Central memory CD8-positive, alpha-beta T cell (primary cell): ENCODE results near the gene ELAPOR2.
A peak's percentile ranks its signal among the peaks of the same experiment; 100 is the strongest.
"Not testable (repeated sequence)": the region's sequence is repeated elsewhere in the genome, so short reads cannot be mapped to it uniquely, and the experiment has no call there.

Experiments
- ATAC-seq: fragments of 150-1000 bp; cut with Tn5 transposase; replicated peaks from 2 replicates; pipeline ENCODE4 v1.10.0; 2022; ENCODE audit warnings: mild to moderate bottlenecking, moderate FRiP score, moderate number of reproducible peaks; ENCODE audit not compliant: poor library complexity, severe bottlenecking; ENCODE audit errors: extremely low read depth
- DNase-seq, 2 donors: peaks; one replicate each; pipeline ENCODE4 v3.0.0; 2021; ENCODE audit warnings: low spot score in 2 of 2
- H3K27ac Mint-ChIP-seq: one replicate; pipeline ENCODE4 v1.8.0; 2022; ENCODE audit warnings: low read depth, mild to moderate bottlenecking, moderate library complexity, mixed read lengths
- H3K27me3 Mint-ChIP-seq: one replicate; pipeline ENCODE4 v1.8.0; 2022; ENCODE audit warnings: mixed read lengths
- H3K36me3 Mint-ChIP-seq: one replicate; pipeline ENCODE4 v1.8.0; 2022; ENCODE audit warnings: mild to moderate bottlenecking, moderate library complexity, mixed read lengths; ENCODE audit not compliant: insufficient read depth
- H3K4me1 Mint-ChIP-seq: one replicate; pipeline ENCODE4 v1.8.0; 2022; ENCODE audit warnings: mixed read lengths
- H3K4me3 Mint-ChIP-seq: one replicate; pipeline ENCODE4 v1.8.0; 2022; ENCODE audit warnings: mild to moderate bottlenecking, moderate library complexity, mixed read lengths
- H3K9me3 Mint-ChIP-seq: one replicate; pipeline ENCODE4 v1.8.0; 2022; ENCODE audit warnings: mixed read lengths

ELAPOR2 gene, protein sequence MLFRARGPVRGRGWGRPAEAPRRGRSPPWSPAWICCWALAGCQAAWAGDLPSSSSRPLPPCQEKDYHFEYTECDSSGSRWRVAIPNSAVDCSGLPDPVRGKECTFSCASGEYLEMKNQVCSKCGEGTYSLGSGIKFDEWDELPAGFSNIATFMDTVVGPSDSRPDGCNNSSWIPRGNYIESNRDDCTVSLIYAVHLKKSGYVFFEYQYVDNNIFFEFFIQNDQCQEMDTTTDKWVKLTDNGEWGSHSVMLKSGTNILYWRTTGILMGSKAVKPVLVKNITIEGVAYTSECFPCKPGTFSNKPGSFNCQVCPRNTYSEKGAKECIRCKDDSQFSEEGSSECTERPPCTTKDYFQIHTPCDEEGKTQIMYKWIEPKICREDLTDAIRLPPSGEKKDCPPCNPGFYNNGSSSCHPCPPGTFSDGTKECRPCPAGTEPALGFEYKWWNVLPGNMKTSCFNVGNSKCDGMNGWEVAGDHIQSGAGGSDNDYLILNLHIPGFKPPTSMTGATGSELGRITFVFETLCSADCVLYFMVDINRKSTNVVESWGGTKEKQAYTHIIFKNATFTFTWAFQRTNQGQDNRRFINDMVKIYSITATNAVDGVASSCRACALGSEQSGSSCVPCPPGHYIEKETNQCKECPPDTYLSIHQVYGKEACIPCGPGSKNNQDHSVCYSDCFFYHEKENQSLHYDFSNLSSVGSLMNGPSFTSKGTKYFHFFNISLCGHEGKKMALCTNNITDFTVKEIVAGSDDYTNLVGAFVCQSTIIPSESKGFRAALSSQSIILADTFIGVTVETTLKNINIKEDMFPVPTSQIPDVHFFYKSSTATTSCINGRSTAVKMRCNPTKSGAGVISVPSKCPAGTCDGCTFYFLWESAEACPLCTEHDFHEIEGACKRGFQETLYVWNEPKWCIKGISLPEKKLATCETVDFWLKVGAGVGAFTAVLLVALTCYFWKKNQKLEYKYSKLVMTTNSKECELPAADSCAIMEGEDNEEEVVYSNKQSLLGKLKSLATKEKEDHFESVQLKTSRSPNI

DNA sequence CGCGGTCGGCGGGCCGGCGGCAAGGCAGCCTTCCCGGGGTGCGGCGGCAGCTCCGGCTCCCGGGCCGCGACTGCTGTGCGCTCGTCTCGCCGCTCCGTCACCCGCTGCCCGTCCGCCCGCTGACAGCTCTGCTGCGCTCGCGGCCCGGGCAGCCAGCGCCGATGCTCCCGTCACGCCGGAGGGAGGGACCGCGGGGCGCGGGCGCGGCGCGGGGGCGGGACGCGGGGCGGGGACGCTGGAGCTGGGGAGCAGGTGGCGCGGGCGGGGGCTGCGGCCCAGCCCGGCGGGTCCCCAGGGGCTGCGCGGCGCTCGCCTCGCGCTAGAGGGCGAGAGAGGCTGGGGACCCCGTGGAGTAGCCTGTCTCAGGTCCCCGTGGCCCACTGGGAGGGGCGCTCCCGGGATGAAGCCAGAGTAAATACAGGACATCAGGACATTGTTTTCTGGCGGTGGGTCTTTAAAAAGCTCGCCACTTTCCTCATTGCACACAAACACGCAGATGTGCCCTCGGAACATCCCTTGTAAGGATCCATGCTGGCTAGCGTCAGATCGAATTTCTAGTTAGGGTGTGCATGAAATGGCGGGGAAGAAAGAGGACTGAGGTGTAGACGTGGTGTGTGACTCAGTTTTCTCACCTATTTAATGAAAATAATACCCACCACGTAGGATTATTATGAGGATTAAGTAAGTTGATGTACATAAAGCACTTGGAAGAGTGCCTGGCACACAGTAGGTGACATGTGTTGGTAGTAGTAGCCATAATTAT, at the start of gene ELAPOR2:
Gene ELAPOR2 (minus strand): TSS at position 130 of the 763 bp plus-strand sequence. CDS start 141 bp downstream, outside the sequence.
- DNase-seq (peak; percentile 64 to 66), ATAC-seq (peak; percentile 92)
- Mint-ChIP-seq H3K27ac (no peak within 1 kb of the TSS), H3K27me3 (peaks cover 11% of the 10 kb centered on the region), H3K4me1 (peaks cover 13% of the 10 kb centered on the region), H3K9me3 (no peaks in the 10 kb centered on the region), H3K4me3 (peak within 1 kb of the TSS; percentile 73), H3K36me3 (no peaks in the 10 kb centered on the region)

DNA sequence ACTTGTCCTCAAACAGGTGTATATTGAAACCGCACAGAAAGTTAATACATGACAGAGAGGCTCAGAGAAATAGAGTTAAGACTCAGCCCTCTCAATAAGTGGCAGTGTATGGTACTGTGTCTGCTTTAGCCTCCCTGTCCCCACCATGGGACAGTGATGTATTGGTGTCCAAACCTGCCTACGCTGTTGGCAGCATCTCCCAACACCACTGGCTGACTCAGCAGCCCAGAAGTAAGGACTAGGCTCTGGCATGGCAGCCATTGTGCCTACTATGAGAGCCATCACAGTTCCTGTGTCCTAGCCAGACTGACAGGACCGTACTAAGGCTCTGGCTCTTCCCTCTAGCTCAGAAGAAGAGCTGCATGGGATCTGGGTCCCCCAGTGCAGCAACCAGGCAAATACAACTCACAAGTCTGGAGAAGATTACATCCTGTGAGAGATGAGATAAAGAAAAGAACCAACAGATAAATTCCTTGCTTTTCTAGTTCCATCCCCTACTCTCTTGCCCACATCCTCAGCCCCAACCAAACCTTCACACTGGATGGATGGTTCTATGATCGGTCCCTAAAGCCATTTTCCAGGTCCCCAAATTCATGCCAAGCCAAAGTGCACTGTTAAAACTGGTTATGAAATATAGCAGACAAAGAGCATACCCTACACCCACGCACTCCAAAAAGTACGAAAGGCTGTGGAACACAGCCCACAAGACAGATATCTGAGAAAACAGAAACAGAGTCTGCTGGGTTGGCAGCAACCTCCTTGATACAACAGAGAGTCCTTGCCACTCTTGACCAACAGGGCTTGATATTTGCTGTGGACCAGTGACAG, 48.7 kb upstream of the ELAPOR2 start:
- DNase-seq (no peak), ATAC-seq (no peak)
- Mint-ChIP-seq H3K27me3 (peaks cover 17% of the 10 kb centered on the region), H3K4me3 (no peak overlapping the region), H3K4me1 (no peaks in the 10 kb centered on the region), H3K9me3 (no peaks in the 10 kb centered on the region), H3K27ac (no peak overlapping the region), H3K36me3 (no peaks in the 10 kb centered on the region)

DNA sequence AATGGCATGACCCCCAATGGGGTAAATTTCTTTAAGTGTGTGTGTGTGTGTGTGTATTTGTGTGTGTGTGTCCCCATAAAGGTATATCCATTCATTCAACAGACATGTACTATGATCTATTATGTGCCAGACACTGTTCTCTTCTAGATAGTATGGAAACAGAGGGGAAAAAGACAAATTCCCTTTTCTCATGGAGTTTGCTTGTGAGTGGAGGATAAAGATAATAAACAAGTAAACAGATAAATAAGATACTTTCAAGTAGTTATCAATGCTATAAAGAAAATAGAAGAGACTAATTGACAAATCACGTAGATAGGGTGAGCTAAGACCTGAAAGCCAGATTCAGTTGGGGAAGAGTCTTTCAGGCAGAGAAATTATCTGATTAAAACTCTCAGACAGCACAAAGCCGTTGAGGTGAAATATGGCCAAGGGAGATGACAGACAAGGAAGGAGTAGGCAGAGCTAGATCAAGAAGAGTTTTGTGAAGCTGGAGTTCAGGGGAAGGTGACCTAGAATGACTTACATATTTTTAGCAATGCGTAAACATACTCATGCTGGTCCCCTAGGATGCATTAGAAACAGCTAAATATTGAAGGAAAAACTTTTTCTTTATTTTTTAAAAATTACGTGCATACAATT, 47.6 kb upstream of the ELAPOR2 start:
- Mint-ChIP-seq H3K27ac (no peak overlapping the region), H3K36me3 (no peaks in the 10 kb centered on the region), H3K4me3 (no peak overlapping the region), H3K27me3 (peaks cover 19% of the 10 kb centered on the region), H3K9me3 (no peaks in the 10 kb centered on the region), H3K4me1 (no peaks in the 10 kb centered on the region)
- ATAC-seq, result no peak
- DNase-seq, result no peak

DNA sequence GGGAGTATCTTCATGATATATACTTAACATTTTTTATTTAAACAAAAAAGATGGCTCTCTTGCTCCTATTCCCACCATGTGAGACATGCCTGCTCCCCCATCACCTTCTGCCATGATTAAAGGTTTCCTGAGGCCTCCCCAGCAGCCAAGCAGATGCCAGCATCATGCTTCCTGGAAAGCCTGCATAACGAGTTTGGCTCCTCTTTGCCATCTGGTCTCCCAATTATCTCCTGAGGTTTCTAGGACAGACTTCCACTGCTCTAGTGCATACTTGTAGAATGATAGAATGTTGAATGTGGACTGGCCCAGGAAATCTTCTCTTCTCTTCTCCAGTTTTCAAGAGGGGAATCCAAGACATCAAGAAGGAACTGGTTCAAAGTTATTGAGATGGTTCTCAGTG, 45.9 kb upstream of the ELAPOR2 start:
- H3K9me3 Mint-ChIP-seq, result no peaks in the 10 kb centered on the region
- H3K27me3 Mint-ChIP-seq, result peaks cover 33% of the 10 kb centered on the region
- no peak for ATAC-seq
- no peaks in the 10 kb centered on the region for H3K4me1 Mint-ChIP-seq
- H3K36me3 Mint-ChIP-seq, result no peaks in the 10 kb centered on the region
- no peak overlapping the region for H3K27ac Mint-ChIP-seq
- DNase-seq, result no peak
- H3K4me3 Mint-ChIP-seq, result no peak overlapping the region

DNA sequence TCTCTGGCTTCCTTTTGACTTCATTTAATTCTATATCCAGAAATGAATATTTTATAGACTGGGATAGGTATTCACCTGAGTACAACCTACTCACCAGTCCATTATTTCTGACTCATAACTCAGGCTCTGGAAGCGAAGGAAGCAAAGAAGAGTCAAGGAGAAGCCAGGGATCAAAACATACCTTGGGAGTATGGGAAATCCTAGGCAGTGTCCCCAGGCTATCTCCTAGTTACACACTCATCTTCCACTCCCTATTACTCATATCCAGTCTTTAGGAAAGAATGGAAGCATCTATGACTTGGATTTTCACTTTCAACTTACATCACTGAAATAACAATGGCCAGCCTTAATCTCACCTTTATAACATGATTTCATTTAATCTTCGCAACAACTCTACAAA, 40.9 kb upstream of the ELAPOR2 start:
- no peaks in the 10 kb centered on the region for H3K9me3 Mint-ChIP-seq
- no peak for ATAC-seq
- H3K4me3 Mint-ChIP-seq, result no peak overlapping the region
- no peak overlapping the region for H3K27ac Mint-ChIP-seq
- H3K4me1 Mint-ChIP-seq, result no peaks in the 10 kb centered on the region
- no peaks in the 10 kb centered on the region for H3K36me3 Mint-ChIP-seq
- DNase-seq, result no peak
- H3K27me3 Mint-ChIP-seq, result peaks cover 30% of the 10 kb centered on the region

DNA sequence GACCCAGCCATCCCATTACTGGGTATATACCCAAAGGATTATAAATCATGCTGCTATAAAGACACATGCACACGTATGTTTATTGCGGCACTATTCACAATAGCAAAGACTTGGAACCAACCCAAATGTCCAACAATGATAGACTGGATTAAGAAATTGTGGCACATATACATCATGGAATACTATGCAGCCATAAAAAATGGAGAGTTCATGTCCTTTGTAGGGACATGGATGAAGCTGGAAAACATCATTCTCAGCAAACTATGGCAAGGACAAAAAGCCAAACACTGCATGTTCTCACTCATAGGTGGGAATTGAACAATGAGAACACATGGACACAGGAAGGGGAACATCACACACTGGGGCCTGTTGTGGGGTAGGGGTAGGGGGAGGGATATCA, 37.9 kb upstream of the ELAPOR2 start:
- H3K9me3 Mint-ChIP-seq, ATAC-seq, H3K4me1 Mint-ChIP-seq, DNase-seq, H3K4me3 Mint-ChIP-seq, H3K27ac Mint-ChIP-seq, H3K36me3 Mint-ChIP-seq: not testable (repeated sequence)
- peaks cover 49% of the 10 kb centered on the region for H3K27me3 Mint-ChIP-seq

DNA sequence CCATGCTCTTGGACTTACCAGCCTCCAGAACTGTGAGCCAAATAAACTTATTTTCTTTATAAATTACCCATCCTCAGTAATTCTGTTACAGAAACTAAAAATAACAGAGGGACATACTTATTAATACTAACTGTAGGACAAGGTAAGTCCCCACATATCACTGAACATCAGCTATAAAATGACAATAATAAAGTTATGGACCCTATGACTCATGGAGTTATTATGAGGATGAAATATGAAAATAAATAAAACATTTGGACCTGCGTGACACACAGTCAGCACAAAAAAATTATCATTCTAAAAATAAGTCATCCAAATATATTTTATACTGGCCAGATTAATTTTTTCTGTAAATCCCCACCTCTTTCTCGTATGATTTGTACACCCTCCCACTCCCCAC, 34.9 kb upstream of the ELAPOR2 start:
- ATAC-seq (no peak), DNase-seq (no peak)
- Mint-ChIP-seq H3K4me3 (no peak overlapping the region), H3K27ac (no peak overlapping the region), H3K4me1 (no peaks in the 10 kb centered on the region), H3K9me3 (no peaks in the 10 kb centered on the region), H3K27me3 (peaks cover 43% of the 10 kb centered on the region), H3K36me3 (no peaks in the 10 kb centered on the region)

DNA sequence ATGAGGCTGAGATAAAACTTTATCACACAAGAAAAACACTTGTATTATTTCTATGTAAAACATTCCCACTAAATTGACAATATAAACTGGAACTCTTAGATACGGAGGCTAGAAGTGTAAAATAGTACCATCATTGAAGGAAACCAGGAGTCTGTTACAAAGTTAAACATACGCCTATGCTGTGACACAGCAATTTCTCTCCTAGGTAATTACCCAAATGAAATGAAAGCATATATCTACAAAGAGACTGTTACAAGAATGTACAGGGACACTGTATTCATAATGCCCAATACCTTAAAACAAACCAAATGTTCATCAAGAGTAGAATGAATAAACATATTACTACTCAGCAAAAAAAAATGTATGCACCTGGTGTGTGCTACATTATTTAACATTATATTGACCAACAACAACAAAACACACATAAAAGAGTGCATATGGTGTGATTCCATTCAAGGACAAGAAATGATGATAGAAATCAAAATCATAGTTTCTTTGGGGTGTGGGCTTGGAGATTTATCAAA, 33.2 kb upstream of the ELAPOR2 start:
- Mint-ChIP-seq H3K4me3 (no peak overlapping the region), H3K4me1 (no peaks in the 10 kb centered on the region), H3K9me3 (no peaks in the 10 kb centered on the region), H3K36me3 (no peaks in the 10 kb centered on the region), H3K27me3 (peaks cover 43% of the 10 kb centered on the region), H3K27ac (no peak overlapping the region)
- ATAC-seq (no peak), DNase-seq (no peak)

DNA sequence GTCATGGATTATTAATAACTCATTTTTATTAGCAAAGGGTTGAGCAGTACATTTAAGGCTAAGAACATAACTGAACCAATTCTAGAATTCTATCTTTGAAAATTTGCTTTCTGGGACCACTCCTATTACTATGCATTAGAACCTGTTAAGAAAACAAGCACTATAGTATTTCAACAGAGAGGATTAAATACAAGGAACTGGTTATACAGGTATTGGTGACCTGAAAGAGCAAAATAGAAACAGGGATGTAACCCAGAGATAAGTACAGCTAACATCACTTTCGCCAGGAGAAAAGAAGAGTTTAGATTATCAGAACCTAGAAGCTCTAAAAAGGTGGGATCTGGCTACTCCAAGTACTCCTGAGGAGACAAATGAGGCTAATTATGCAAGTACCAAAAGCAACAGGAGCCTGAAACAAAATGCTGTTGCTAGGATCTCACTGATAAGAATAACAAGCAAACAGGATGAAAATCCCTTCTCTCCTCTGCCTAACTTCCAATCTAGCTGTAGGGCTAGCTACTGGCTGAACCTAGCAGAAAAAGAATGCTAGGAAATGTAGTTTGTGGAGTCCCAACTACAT, 32.1 kb upstream of the ELAPOR2 start:
- ATAC-seq, result no peak

DNA sequence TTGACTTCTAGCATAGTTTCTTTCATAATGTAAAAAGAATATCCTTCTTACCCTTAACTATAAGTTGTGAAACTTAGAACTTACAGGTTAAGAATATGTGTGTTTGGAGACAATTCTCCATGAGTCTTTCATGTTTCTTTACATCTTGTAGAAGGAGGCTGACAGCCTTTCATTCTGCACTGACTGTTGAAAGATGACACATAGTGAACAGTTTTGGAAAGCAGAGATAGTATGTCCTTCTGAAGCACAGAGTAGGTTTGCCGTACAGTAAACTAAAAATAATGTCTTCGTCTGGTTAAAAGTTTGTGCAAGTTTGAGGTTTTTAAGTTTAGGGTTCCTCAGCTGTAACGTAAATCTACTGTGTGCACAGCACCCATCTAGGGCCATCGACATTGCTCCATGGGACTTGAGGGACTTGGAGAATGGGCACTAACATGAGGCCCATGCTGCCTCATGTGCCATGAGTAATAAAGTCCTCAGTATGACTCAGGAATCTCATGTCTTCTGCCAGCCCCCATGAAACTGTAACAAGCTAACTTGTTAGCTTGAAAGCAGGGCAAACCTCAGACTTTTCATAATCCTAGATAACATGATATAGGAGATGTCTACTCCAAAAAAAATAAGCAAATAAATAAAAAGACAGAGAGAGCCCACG, 24.5 kb upstream of the ELAPOR2 start:
- Mint-ChIP-seq H3K27ac (no peak overlapping the region), H3K36me3 (no peaks in the 10 kb centered on the region), H3K27me3 (peaks cover 7% of the 10 kb centered on the region), H3K4me3 (no peak overlapping the region), H3K9me3 (no peaks in the 10 kb centered on the region), H3K4me1 (no peaks in the 10 kb centered on the region)
- ATAC-seq, result no peak
- DNase-seq, result no peak

More for the DNA sequence above, 32.1 kb upstream of the ELAPOR2 start:
- Mint-ChIP-seq H3K4me1 (no peaks in the 10 kb centered on the region), H3K4me3 (no peak overlapping the region), H3K27me3 (peaks cover 41% of the 10 kb centered on the region), H3K36me3 (no peaks in the 10 kb centered on the region), H3K9me3 (no peaks in the 10 kb centered on the region), H3K27ac (no peak overlapping the region)
- no peak for DNase-seq
